Stimulated activated CD4-positive, alpha-beta T cell treated with anti-CD3 and anti-CD28 coated beads, Interleukin-12 subunit alpha, Interleukin-12 subunit beta, amount 100 ng/mL, for 24 hours (primary cell): Measurements from ENCODE around the gene DNAJC9.

Source experiments
- DNase-seq, 2 experiments: peaks; one replicate each; pipeline ENCODE4 v3.0.0-alpha.2; 2020; ENCODE audit warnings: low read depth in 2 of 2

DNAJC9 gene

DNA sequence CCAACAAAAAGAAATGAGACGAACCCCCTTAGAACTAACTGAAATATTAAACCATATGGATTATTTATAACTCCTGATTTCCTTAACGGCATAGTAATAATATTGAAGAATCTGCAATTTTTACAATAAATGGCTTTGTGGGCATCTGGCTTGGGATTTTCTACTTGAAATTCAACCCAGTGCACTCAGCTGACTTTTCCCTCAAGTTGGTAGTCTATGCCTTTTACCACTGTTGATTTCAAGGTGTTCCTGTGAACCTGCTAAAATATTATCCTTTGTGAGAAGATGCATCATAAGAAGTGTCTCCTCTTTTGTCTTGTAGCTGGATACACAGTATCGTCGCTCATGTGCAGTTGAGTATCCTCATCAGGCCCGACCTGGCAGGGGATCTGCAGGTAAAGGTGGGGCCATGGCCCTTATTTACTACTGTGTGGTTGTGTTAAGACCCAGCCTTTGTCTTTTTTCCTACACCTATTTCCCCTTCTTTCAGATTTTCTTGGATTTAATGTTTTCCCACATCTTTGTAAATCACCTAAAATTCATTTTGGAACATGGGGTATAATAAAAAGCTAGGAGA, 8.0 kb downstream of the DNAJC9 start:
- no peak for DNase-seq

DNA sequence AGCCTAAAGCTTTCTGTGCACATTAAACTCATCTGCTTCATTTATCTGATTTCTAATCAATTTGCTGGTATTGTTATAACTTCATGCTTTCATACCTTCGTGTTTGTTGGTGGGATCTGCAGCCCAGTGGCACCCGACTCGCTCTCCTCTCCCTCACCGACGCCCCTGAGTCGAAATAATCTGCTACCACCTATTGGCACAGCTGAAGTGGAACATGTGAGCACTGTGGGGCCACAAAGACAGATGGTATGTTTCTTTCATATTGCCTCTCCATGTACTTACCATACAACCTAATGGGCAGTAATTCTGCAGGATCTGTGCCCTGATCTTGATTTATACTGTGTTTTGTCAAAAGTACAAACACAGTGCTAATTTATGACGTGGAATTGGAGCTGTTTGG, 12.4 kb downstream of the DNAJC9 start:
- DNase-seq = no peak

DNA sequence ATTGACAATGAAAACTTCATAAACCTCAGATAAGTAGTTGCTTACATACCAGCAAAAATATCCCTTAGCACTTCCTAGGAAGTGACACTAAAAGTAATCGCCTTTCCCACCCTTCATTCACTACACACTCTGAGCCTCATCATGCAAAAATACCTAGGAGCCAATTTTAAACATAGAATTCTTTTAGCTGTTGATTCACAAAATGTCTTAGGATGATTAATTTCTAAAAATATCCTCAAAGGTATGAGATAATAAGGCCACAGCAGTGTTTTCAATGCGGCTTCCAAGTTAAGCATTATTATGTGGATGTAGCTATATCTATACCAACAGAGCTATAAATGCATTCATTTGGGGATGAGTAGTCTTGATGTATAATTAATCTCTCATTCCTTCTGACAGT, 13.2 kb downstream of the DNAJC9 start:
- DNase-seq = no peak

DNA sequence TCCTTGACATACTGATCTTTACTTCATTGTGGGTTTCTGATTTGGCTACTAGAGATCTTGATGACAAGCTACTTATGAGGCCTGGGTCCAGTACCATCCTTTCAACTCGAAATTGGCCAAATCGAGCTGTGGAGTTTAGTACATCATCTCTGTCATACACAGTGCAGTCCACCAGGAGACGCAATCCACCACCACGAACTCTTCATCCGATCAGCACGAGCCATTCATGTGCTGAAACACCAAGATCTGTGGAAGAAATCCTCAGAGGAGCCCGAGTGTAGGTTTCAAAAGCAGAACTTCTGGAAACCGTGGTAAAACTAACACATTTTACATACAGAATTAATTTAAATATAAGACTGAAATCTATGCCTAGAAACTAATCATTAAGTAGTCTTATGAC, 14.2 kb downstream of the DNAJC9 start:
- DNase-seq = no peak

DNA sequence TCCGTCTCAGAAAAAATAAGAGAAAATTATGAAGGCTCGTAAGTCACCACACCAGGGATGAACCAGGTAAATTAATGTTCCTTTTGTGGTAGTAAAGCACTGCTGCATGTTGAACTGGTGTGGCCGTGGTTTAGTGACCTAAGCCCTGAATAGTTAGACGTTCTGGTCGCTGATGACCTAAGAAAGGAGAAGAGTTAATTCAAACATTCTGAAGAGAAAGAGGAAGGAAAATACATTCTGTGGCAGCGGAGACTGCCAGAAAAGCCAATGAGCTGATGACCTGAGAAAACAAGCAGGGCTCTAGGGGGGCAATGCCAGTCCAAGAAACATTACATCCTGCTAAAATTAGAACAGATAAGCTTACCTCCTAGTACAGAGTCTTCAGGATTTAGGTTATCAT, 17.5 kb downstream of the DNAJC9 start:
- DNase-seq = no peak

DNA sequence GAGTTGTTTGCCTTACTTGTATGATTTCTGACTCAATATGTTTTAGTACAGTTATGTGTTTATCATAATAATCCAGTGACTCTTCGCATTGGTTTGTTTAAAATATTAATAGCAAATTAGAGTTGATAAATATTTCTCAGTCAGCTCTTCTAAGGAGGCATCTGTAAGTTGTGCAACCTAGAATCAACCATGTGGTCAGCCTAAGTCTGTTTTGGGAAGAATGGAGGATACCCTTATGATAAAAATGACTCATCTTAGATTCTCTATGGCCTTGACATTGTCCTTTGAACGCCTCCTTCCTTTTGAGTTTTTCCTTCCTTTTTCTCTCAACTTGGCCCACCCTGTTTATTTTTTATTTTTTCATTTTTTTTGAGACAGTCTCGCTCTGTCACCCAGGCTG, 18.8 kb downstream of the DNAJC9 start:
- DNase-seq = no peak

DNA sequence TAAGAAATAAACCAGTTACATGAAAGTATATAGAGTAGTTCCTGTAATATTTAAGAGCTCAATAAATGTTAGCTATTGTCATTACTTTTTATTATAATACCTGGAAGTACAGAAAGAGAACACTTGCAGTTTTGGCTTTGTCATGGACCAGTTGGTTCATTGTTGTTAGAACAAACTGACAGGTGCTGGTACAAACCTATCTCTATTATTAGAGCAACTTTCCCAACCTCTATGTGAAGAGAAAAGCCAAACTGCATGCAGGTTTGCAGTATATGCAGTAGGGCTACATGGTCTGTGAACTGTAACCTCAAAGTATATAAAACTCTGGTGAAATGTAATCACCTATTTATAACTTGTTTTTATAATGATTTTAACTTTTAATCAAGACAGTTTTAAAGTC, 20.4 kb downstream of the DNAJC9 start:
- no peak for DNase-seq

DNA sequence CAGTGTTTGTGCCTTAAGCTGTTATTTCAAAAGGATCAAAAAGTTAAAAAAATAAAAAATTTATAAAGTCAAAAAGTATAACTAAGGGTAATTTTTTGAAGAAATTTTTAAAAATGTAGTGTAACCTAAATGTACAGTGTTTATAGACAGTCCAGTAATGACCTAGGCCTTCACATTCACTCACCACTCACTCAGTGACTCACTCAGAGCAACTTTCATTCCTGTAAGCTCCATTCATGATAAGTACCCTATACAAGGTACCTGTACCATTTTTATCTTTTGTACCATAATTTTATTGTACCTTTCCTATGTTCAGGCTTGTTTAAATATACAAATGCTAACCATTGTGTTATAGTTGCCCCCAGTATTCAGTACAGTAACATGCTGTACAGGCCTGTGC, 21.5 kb downstream of the DNAJC9 start:
- no peak for DNase-seq

DNA sequence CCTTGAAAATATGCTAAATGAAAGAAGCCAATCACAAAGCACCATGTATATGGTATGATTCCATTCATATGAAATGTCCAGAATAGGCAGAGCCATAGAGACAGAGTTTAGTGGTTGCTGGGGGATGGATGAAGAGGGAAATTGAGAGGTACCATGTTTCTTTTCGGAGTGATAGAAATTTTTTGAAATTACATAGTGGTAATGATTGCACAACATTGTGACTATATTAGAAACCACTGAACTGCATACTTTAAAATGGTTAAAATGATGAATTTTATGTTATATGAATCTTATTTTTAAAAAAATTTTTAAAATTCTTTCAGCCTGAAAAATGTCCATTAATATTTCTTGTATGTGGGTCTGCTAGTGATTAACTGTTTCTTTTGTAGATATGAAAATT, 26.1 kb downstream of the DNAJC9 start:
- DNase-seq = no peak

DNA sequence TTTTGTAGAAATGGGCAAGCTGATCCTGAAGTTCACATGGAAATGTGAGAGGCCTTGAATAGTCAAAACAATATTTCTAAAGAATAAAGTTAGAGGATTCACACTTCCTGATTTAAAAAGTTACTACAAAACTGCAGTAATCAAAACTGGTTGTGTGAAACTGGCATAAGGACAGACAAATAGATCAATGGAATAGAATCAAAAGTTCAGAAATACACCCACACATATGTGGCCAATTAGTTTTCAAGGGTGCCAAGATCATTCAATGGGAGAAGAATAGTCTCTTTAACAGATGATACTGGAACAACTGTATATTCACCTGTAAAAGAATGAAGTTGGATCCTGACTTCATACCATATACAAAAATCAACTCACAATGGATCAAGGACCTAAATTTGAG, 27.7 kb downstream of the DNAJC9 start:
- no peak for DNase-seq

DNA sequence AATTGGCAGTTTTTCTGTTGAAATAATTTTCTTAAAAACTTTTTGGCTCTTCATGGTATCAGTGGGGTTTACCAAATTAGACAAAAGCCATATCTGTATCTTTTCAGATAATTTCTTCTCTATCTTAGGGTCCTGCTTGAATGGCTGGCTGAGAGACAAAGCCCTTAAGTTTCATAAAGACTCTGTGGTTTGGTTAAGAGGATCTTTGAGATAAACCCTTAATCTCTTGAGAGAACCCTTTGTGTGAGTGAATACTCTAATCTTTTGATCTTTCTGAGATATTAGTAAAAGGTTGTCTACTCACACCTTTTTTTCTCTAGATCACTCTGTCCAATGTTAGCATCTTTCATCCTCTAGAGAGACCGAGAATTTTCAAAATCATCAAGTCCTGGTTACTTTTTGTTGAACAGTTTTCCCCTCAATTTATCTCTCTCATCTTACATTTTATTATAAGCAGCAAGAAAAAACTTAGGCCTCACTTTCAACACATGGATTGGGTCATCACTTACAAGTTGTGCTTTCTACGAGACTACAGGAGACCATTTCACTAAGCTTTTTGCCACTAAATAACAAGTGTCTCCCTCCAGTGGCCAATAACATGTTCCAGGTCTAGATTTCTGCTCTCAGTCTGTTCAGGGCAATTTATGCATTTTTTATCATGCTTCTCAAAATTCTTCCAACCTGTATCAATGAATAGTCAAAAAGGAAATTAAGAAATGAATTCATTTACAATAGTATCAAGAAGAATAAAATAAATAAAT, 28.4 kb downstream of the DNAJC9 start:
- no peak for DNase-seq

DNA sequence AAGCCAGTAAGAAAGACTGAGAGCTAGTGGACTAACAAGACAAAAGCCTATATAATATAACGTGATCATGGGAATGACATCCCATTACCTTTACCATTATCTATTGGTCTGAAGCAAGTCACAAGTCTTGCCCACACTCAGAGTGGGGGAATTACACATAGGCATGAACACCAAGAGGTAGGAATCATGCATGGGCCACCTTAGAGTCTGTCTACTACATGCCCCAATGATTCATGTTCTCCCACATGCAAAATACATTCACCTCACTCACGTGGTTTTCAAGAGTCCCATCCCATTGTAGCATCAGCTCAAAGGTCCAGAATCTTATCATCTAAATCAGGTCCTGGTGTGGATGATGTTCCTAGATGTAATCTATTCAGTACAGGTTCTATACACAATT, 29.4 kb downstream of the DNAJC9 start:
- no peak for DNase-seq

DNA sequence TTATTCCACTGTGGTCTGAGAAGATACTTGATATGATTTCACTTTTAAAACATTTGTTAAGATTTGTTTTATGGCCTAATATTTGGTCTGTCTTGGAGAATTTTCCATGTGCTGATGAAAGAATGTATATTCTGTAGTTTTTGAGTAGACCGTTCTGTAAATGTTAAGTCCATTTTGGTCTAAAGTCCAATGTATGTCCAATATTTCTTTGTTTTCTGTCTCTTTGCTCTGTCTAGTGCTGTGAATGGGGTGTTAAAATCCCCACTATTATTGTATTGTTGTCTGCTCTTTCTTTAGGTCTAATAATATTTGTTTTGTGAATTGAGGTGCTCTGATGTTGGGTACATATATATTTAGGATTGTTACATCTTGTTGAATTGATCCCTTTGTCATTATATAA, 31.3 kb downstream of the DNAJC9 start:
- no peak for DNase-seq

DNA sequence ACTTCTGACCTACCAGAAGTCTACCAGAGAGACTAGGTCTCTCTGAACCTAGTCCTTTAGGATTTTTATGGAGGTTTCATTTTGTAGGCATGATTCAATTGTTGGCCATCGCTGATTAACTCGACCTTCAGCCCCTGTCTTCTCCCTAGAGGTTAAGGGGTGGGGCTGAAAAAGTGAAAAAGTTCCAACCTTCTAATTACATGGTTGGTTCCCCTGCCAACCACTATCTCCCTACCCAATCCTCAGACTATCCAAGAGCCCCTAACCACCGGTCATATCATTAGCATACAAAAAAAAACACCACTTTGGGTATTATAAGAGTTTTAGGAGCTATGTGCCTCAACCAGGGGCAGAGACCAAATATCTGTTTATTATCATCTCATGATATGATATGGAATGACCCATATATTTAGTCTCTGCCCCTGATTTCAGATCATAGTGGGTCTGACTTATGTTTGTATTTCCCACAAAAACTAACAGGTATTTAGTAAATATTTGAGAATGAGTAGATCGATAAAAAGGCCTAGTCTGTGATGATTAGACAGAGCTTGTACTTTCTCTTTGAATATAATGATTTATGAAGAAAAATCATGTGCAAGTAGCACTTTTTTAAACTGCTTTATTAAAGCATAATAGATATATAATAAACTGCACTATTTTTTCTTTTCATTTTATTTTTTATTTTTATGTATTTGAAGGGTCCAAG, 35.8 kb downstream of the DNAJC9 start:
- no peak for DNase-seq

DNA sequence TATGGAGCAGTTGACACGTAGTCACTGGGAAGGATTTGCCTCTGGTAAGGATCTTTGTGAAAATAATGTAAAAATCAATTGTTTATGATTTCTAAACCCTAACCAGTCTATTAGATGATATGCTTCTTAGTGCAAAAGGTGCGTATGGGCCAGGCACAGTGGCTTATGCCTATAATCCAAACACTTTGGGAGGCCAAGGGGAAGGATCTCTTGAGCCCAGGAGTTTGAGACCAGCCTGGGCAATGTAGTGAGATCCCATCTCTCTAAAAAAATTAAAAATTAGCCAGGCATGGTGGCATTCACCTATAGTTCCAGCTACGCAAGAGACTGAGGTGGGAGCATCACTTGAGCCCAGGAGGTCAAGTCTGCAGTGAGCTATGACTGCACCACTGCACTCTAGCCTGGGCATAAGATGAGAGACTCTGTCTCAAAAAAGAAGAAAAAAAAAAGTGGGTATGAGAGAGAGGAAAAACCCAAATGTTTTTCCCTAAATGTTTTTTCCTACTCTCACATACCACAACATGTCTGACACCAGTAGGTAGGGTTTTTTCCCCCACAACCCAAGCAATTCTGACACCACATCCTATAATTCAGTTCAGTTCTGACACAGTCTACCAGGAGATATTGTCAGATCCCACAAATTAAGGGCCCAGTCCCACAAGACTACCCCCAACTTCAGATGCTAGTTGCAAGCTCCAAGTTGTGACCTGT, 36.5 kb downstream of the DNAJC9 start:
- DNase-seq = no peak

DNA sequence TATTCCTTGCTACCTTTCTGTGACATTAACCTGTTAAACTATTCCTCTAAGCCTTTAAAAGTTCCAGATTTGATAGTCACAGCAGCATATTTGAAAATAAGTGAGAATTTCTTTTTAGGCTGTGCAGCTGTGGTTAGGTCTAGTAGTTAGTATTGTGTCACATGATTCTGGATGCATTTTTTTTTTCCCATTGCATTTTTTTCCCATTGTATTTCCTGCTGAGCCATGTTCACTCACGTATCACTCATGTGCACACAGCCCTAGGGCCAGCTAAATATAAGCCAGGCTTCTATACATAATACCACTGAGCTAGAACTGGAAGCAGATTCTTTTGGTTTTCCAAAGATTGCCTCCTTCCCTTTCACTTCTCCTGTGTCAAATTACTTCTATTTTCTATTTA, 37.4 kb downstream of the DNAJC9 start:
- no peak for DNase-seq

DNA sequence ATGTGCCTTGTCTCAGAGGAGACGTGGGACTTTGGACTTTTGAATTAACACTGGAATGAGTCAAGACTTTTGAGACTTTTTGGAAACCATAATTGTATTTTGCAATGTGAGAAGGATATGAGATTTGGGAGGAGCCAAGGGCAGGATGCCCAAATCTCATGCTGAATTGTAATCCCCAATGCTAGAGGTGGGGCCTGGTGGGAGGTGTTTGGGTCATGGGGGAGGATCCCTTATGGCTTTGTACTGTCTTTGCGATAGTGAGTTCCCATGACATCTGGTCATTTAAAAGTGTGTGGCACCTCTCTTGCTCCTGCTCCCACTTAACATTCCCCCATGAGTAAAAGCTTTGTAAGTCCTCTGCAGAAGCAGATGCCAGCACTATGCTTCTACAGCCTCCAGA, 39.2 kb downstream of the DNAJC9 start:
- DNase-seq = no peak

DNA sequence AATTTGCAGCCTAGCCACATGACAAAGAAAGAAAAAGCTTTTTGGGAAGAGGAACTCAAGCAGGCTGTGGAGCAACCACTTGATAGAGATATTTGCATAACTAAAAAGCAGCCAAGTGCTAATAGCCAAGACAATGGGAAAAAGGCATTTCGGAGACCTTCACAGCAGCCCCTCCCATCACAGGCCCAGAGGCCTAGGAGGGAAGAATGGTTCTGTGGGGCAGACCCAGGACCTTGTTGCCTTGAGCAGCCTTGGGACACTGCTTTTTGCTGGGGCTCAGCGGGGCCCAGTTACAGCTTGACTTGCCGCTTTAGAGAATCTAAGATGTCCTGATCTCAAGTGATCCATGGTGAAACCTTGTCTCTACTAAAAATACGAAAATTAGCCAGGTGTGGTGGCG, 40.7 kb downstream of the DNAJC9 start:
- no peak for DNase-seq

DNA sequence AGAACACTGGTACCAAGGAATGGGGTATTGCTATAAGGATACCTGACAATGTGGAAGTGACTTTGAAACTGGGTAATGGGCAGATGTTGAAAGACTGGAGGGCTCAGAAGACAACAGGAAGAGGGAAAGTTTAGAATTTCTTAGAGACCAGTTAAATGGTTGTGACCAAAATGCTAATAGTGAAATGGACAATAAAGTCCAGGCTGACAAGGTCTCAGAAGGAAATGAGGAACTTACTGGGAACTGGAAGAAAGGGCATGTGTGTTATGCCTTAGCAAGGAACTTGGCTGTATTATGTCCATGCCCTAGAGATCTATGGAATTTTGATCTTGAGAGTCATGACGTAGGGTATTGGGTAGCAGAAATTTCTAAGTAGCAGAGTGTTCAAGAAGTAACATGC, 41.2 kb downstream of the DNAJC9 start:
- no peak for DNase-seq

DNA sequence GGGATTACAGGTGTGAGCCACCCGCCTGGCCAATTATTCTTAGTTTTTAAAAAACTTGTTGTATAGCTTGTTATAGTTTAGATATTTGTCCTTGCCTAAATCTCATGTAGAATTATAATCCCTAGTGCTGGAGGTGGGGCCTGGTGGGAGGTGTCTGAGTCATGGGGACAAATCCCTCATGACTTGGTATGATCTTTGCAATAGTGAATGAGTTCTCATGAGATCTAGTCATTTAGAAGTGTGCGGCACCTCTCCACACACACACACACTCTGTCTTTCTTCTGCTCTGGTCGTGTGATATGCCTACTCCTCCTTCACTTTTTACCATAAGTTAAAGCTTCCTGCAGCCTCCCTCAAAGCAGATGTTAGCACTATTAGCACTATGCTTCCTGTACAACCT, 42.0 kb downstream of the DNAJC9 start:
- DNase-seq = no peak
